Heart right ventricle (tissue), 16 donors: ENCODE data around the gene TLCD5. TPM values are rescaled to one million over a fixed set of nuclear protein-coding genes. Genes with fewer than 3 reads are reported as not detected.
A peak's percentile ranks its signal among the peaks of the same experiment; 100 is the strongest.

ENCODE experiments used
- ATAC-seq, 8 donors: fragments of 200-7000 bp; cut with Tn5 transposase; one replicate each; pipeline ENCODE4 v1.9.1; 2020; ENCODE audit warnings: mild to moderate bottlenecking in 8 of 8, moderate library complexity in 8 of 8, moderate number of reproducible peaks in 1 of 8
- DNase-seq, 2 donors: peaks; one replicate each; pipeline ENCODE4 v3.0.0-alpha.2; 2020
- H3K27ac ChIP-seq, 10 donors: fragments of 200-600 bp; sonication (generic) in 2 of 10; one replicate each; pipeline versions ENCODE4 v1.5.0 to v1.8.0; 2020 to 2022; ENCODE audit warnings: mild to moderate bottlenecking in 3 of 10
- H3K27me3 ChIP-seq, 7 donors: fragments of 200-600 bp; one replicate each; pipeline ENCODE4 v1.8.0; 2021 to 2022; ENCODE audit warnings: mild to moderate bottlenecking in 2 of 7
- H3K36me3 ChIP-seq, 9 donors: fragments of 200-600 bp; sonication (generic) in 1 of 9; one replicate each; pipeline versions ENCODE4 v1.5.0 to v1.8.0; 2020 to 2022; ENCODE audit warnings: mild to moderate bottlenecking in 2 of 9
- H3K4me1 ChIP-seq, 9 donors: fragments of 200-600 bp; sonication (generic) in 1 of 9; one replicate each; pipeline versions ENCODE4 v1.5.0 to v1.8.0; 2020 to 2022; ENCODE audit warnings: mild to moderate bottlenecking in 4 of 9
- H3K4me3 ChIP-seq, 10 donors: fragments of 200-600 bp; sonication (generic) in 2 of 10; one replicate each; pipeline versions ENCODE4 v1.5.0 to v1.8.0; 2020 to 2022; ENCODE audit warnings: mild to moderate bottlenecking in 7 of 10, moderate library complexity in 2 of 10
- H3K9me3 ChIP-seq, 11 donors: fragments of 200-600 bp in 10 of 11; sonication (generic) in 2 of 11; one replicate each; pipeline versions ENCODE4 v1.5.0 to v1.8.0; 2013 to 2022; ENCODE audit warnings: mild to moderate bottlenecking in 2 of 11, control low read depth in 1 of 11, moderate library complexity in 1 of 11
- WGBS, 2 donors: extraction: QIAGEN DNeasy Blood & Tissue Kit; methylation state at CpG; one replicate each; pipeline ENCODE4 v1.1.7; 2013; ENCODE audit warnings: inconsistent platforms in 1 of 2; 5-methylcytosine and 5-hydroxymethylcytosine counted together
- intact Hi-C, 10 donors: fragments of 100-400 bp; cut with DNase I; formaldehyde crosslinking; loops; one replicate each; pipeline versions ENCODE4 v1.11.1 to v1.14.2; 2022
- polyA plus RNA-seq, 2 donors: library from polyadenylated mRNA; stranded (reverse); fragments of 200-250 nt; gene quantifications; one replicate each; pipeline ENCODE4 v1.2.3, GENCODE V29; 2013
- total RNA-seq, 10 donors: library from RNA; stranded (reverse); fragmentation: NEBNext Ultra II Directional in 3 of 10; extraction: Animal tissue kit (Norgen Biotek cat#: 25700) in 3 of 10; gene quantifications; one replicate each; pipeline versions ENCODE4 v1.2.1 to v1.2.4, GENCODE V29; 2021 to 2023
- TF ChIP-seq, protein P1 (sequence below), 9 donors: fragments of 200-600 bp; sonication (generic) in 2 of 9; IDR thresholded peaks; one replicate each; pipeline versions ENCODE4 v1.5.0 to v1.8.0; 2021 to 2022; ENCODE audit warnings: antibody characterized with exemption in 9 of 9, mild to moderate bottlenecking in 5 of 9, moderate library complexity in 1 of 9
- donor health status: Arrhythmogenic right ventricular cardiomyopathy.
- donor health status: ischemic (EF 13 %, LVEDD 7.1; RV severe dilation, severe dysfunction).
- donor health status: healthy with polysubstance abuse.
- donor health status: DM: no; HTN: yes; CAD: no.
- donor health status: DM: no; HTN: no; CAD: no.
- donor health status: ischemic (EF 25% LVEDD 6.9; RV normal size, moderate dysfunction).
- donor health status: ischemic (EF 25% LVEDD 5.7; RV mildly dilated, moderate dysfunction).
- donor health status: healthy.
- donor health status: DM: yes; HTN: yes; CAD: no.
- donor health status: Ischemic cardiomyopathy.
- donor health status: ischemic (EF 35%, LVEDD 5.7; RV mildly dilated, moderate dysfunction).
- donor health status: nonischemic (EF 11% LVEDD 7.7; RV severe dilation, severe dysfunction).
- donor health status: DM: yes; HTN: yes; CAD: no.
- donor health status: PGD.
- donor health status: ischemic (EF 29% LVEDD 5.4; RV normal size, mild dysfunction).
- donor health status: nonischemic (EF 23%, LVEDD 6.1; RV moderate dilation, normal function).

TLCD5 gene
- total and polyA plus RNA-seq, 12 donors = 4.1 to 14.5 (median 10.7) TPM

- Histone ChIP-seq H3K4me1 (peaks cover 12 to 93% (median 68%) of the 10 kb centered on the region in 9 donors), H3K27ac (peak overlapping the region in 3 of 10 donors; percentile 15 to 66 (median 56)), H3K36me3 (no peaks in the 10 kb centered on the region), H3K27me3 (peaks cover 0 to 94% (median 0%) of the 10 kb centered on the region in 7 donors), H3K9me3 (no peaks in the 10 kb centered on the region), H3K4me3 (no peak overlapping the region)
- TF ChIP-seq, protein P1, sequence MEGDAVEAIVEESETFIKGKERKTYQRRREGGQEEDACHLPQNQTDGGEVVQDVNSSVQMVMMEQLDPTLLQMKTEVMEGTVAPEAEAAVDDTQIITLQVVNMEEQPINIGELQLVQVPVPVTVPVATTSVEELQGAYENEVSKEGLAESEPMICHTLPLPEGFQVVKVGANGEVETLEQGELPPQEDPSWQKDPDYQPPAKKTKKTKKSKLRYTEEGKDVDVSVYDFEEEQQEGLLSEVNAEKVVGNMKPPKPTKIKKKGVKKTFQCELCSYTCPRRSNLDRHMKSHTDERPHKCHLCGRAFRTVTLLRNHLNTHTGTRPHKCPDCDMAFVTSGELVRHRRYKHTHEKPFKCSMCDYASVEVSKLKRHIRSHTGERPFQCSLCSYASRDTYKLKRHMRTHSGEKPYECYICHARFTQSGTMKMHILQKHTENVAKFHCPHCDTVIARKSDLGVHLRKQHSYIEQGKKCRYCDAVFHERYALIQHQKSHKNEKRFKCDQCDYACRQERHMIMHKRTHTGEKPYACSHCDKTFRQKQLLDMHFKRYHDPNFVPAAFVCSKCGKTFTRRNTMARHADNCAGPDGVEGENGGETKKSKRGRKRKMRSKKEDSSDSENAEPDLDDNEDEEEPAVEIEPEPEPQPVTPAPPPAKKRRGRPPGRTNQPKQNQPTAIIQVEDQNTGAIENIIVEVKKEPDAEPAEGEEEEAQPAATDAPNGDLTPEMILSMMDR (IDR thresholded peaks at IDR 0.05) = no peak
- no peak for DNase-seq
- no peak for ATAC-seq
- intact Hi-C loops = no loop called here
These were observed 25.5 kb downstream of the TLCD5 start for GRCh38 chr11:120350637-120351036.

DNA sequence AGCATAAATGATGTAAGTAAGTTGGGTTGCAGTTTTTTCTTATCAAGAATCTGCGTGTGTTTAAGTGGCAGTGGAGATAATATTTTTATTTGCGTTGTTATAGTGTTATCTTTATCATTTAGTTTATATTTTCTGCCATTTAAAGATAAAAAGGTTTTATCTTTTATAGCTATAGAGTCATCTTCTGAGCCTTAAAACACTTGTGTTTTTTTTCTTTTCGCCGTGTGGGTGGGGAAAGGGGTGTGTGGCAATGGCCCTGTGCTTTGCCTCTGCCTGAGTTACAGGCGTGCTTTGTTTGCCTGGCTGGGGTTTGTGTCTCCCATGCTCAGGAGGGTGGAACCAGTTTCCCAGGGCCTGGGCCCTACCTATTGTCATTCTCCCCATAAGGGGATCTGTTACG lies 27.3 kb downstream of the TLCD5 start:
- peak in 3 of 8 donors; percentile 4 to 56 (median 15) for ATAC-seq
- no peaks in the 10 kb centered on the region for H3K9me3 ChIP-seq
- TF ChIP-seq, protein P1 (IDR thresholded peaks at IDR 0.05) = no peak
- no peak overlapping the region for H3K4me3 ChIP-seq
- H3K27me3 ChIP-seq = peaks cover 0 to 96% (median 0%) of the 10 kb centered on the region in 7 donors
- DNase-seq = no peak
- intact Hi-C loops = no loop called here
- no peaks in the 10 kb centered on the region for H3K36me3 ChIP-seq
- WGBS, 2 donors = 51 to 63% methylated on average over 6 of the region's 6 CpGs
- H3K27ac ChIP-seq = no peak overlapping the region
- peaks cover 10 to 95% (median 67%) of the 10 kb centered on the region in 9 donors for H3K4me1 ChIP-seq

DNA sequence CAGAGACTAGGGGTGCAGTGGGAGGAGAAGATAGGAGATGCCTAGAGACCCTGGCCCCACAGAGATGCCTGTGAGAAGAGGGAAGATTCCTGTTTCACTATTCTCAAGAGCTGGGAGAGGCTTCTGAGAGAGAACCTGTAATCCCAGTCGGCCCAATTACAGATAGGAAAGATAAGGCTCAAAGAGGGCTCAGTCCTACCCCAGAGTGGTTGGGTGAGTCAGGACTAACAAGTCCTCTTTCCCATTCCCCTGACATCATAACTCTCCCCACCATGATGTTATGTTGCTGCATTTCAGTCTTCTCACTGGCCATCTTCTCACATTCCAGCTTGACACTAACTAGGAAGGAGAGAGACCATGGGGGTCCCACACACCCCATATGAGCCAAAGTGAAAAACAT lies 29.0 kb downstream of the TLCD5 start:
- peak overlapping the region in 2 of 10 donors; percentile 13 to 29 for H3K27ac ChIP-seq
- ATAC-seq (peak in 3 of 8 donors; percentile 28 to 29 (median 29)), DNase-seq (no peak)
- intact Hi-C loops = no loop called here
- TF ChIP-seq, protein P1 (IDR thresholded peaks at IDR 0.05) = no peak
- H3K36me3 ChIP-seq = no peaks in the 10 kb centered on the region
- peaks cover 0 to 94% (median 0%) of the 10 kb centered on the region in 7 donors for H3K27me3 ChIP-seq
- peaks cover 4 to 95% (median 63%) of the 10 kb centered on the region in 9 donors for H3K4me1 ChIP-seq
- WGBS, 2 donors = 21 to 29% methylated on average over 1 of the region's 1 CpG
- H3K4me3 ChIP-seq = no peak overlapping the region
- H3K9me3 ChIP-seq = no peaks in the 10 kb centered on the region

GRCh38 chr11:120354779-120355178 lies 29.7 kb downstream of the TLCD5 start:
- Histone ChIP-seq H3K9me3 (no peaks in the 10 kb centered on the region), H3K27ac (peak overlapping the region in 2 of 10 donors; percentile 13 to 29), H3K4me3 (no peak overlapping the region), H3K27me3 (peaks cover 0 to 93% (median 0%) of the 10 kb centered on the region in 7 donors), H3K36me3 (no peaks in the 10 kb centered on the region), H3K4me1 (peaks cover 2 to 94% (median 63%) of the 10 kb centered on the region in 9 donors)
- ATAC-seq = peak in 1 of 8 donors; percentile 44
- WGBS, 2 donors = 59 to 65% methylated on average over 6 of the region's 6 CpGs
- intact Hi-C loops = no loop called here
- DNase-seq = no peak
- TF ChIP-seq, protein P1 (IDR thresholded peaks at IDR 0.05) = no peak
